Activated CD4-positive, alpha-beta T cell treated with anti-CD3 and anti-CD28 coated beads, Interleukin-2, amount 50 U/mL, for 48 hours (primary cell): ENCODE data around the gene FOS.

ENCODE experiments used
- DNase-seq, 2 experiments: peaks; one replicate each; pipeline ENCODE4 v3.0.0-alpha.2; 2020

The FOS gene

GRCh38 chr14:75322746-75323145 lies 44.1 kb downstream of the FOS start:
- no peak for DNase-seq

GRCh38 chr14:75323571-75323970 lies 44.9 kb downstream of the FOS start:
- DNase-seq: no peak

DNA sequence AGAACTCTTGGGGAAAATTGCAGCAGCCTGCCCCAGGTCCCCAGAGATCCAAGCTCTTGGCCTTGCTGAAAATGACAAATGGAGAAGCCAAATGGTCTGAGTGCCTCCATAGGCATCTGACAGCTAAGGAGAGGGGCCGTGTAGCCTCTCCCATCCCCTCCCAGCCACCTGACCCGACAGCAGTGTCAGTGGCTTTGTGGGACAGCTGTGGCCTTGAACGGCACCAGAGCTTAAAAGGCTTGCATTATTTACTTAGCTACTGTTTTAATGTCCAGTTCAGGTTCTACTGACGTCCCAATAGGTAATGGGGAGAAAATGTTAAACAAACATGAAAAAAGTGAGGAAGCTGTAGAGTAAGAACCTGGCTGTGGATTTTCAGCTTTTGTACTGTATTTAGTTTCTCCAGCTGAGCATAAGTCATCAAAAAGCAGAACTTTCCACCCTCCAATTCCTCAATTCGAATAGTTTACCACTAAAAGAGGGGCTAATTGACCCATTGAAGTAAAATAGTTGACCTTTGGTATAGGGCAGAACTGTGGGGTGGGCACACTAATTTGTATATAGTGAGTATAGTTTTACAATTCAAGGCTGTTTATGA lies 50.0 kb downstream of the FOS start:
- no peak for DNase-seq

- no peak for DNase-seq
Observed at GRCh38 chr14:75329369-75329768, 50.7 kb downstream of the FOS start.

DNA sequence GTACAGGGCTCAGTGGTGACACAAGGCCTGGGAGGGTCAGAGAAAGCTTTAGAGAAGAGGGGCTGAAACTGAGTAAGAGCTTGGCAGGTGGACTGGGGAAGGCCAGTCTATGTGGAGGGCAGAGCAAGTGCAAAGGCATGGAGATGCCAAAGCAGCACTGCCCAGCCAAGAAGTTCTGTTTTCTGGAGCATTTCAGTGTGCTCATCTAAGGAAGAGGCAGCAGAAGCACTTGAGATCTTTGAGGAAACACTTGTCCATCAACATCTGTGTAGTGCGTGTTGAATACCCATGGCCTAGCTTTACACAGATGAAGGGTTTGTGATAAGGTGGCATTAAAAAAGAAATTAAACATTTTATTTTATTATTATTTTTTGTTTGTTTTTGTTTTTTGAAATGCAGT lies 52.8 kb downstream of the FOS start:
- no peak for DNase-seq
